Measurements from ENCODE around the gene LRRC10B.

LRRC10B gene

GRCh38 chr11:61481806-61482205, 26.7 kb upstream of the LRRC10B start:
- Histone ChIP-seq H3K36me3 (replicated peaks in 1 of 2; ENCODE audit: control insufficient read depth in 2 of 2, insufficient read depth in 2 of 2, low read length in 2 of 2) (no peaks in the 10 kb centered on the region), H3K9ac (ENCODE audit: low read depth, low read length, poor library complexity) (no peak overlapping the region), H3K27ac (replicated peaks; ENCODE audit: low read length) (no peak overlapping the region), H2BK15ac (ENCODE audit: low read length) (peak overlapping the region; percentile 3), H3K79me1 (ENCODE audit: low read depth, low read length) (peaks cover 2% of the 10 kb centered on the region), H3K4me3 (ENCODE audit: low read length in 2 of 2) (no peak overlapping the region), H3K9me3 (replicated peaks in 1 of 2; ENCODE audit: control insufficient read depth in 2 of 2, insufficient read depth in 1 of 2, low read depth in 1 of 2, low read length in 2 of 2) (no peaks in the 10 kb centered on the region), H3K4me2 (ENCODE audit: insufficient read depth, low read length, poor library complexity, severe bottlenecking) (no peak overlapping the region), H3K4ac (ENCODE audit: low read length) (no peak overlapping the region), H3K27me3 (ENCODE audit: control insufficient read depth in 3 of 3, insufficient read depth in 3 of 3, low read depth in 1 of 3, low read length in 3 of 3) (peaks cover 0 to 2% (median 0%) of the 10 kb centered on the region in 3 experiments), H2BK12ac (ENCODE audit: low read length) (peak overlapping the region; percentile 24), H2BK5ac (ENCODE audit: low read length) (no peak overlapping the region), H3K18ac (ENCODE audit: low read length) (peak overlapping the region; percentile 90), H2AK5ac (ENCODE audit: low read depth, low read length) (peak overlapping the region; percentile 27), H4K8ac (ENCODE audit: low read depth, low read length) (no peak overlapping the region), H2BK120ac (ENCODE audit: low read depth, low read length) (no peak overlapping the region), H3K4me1 (ENCODE audit: control insufficient read depth in 2 of 2, insufficient read depth in 1 of 2, low read depth in 1 of 2, low read length in 2 of 2) (peaks cover 26 to 32% of the 10 kb centered on the region in 2 donors), H4K91ac (ENCODE audit: low read depth, low read length, poor library complexity) (no peak overlapping the region), H2AFZ (ENCODE audit: low read length) (no peak overlapping the region), H3K14ac (ENCODE audit: low read length) (peak overlapping the region; percentile 12), H3K23ac (ENCODE audit: low read depth, low read length, poor library complexity) (peak overlapping the region; percentile 6)
- no CpG with 5 or more reads among the region's 10 CpGs for WGBS, 2 donors (ENCODE audit: extremely low coverage in 2 of 2, insufficient read length in 2 of 2, insufficient replicate concordance in 1 of 2)
- DNase-seq (ENCODE audit: low spot score): no peak

- no CpG with 5 or more reads among the region's 7 CpGs for WGBS, 2 donors (ENCODE audit: extremely low coverage in 2 of 2, insufficient read length in 2 of 2, insufficient replicate concordance in 1 of 2)
- H3K27ac ChIP-seq (replicated peaks; ENCODE audit: low read length): no peak overlapping the region
Observed at GRCh38 chr11:61482513-61482912, 26.0 kb upstream of the LRRC10B start.

GRCh38 chr11:61484541-61484940, 24.0 kb upstream of the LRRC10B start:
- WGBS, 2 donors (ENCODE audit: extremely low coverage in 2 of 2, insufficient read length in 2 of 2, insufficient replicate concordance in 1 of 2): no CpG with 5 or more reads among the region's 11 CpGs
- Histone ChIP-seq H3K4ac (ENCODE audit: low read length) (no peak overlapping the region), H3K36me3 (replicated peaks in 1 of 2; ENCODE audit: control insufficient read depth in 2 of 2, insufficient read depth in 2 of 2, low read length in 2 of 2) (no peaks in the 10 kb centered on the region), H3K4me1 (ENCODE audit: control insufficient read depth in 2 of 2, insufficient read depth in 1 of 2, low read depth in 1 of 2, low read length in 2 of 2) (peaks cover 34 to 43% of the 10 kb centered on the region in 2 donors), H2AFZ (ENCODE audit: low read length) (no peak overlapping the region), H3K9ac (ENCODE audit: low read depth, low read length, poor library complexity) (no peak overlapping the region), H3K18ac (ENCODE audit: low read length) (no peak overlapping the region), H3K79me1 (ENCODE audit: low read depth, low read length) (no peaks in the 10 kb centered on the region), H3K4me2 (ENCODE audit: insufficient read depth, low read length, poor library complexity, severe bottlenecking) (no peak overlapping the region), H4K91ac (ENCODE audit: low read depth, low read length, poor library complexity) (no peak overlapping the region), H3K23ac (ENCODE audit: low read depth, low read length, poor library complexity) (no peak overlapping the region), H3K27ac (replicated peaks; ENCODE audit: low read length) (no peak overlapping the region), H2AK5ac (ENCODE audit: low read depth, low read length) (peak overlapping the region; percentile 57), H3K27me3 (ENCODE audit: control insufficient read depth in 3 of 3, insufficient read depth in 3 of 3, low read depth in 1 of 3, low read length in 3 of 3) (no peaks in the 10 kb centered on the region), H3K4me3 (ENCODE audit: low read length in 2 of 2) (no peak overlapping the region), H4K8ac (ENCODE audit: low read depth, low read length) (no peak overlapping the region), H2BK120ac (ENCODE audit: low read depth, low read length) (no peak overlapping the region), H2BK15ac (ENCODE audit: low read length) (no peak overlapping the region), H3K14ac (ENCODE audit: low read length) (peak overlapping the region; percentile 33), H3K9me3 (replicated peaks in 1 of 2; ENCODE audit: control insufficient read depth in 2 of 2, insufficient read depth in 1 of 2, low read depth in 1 of 2, low read length in 2 of 2) (no peaks in the 10 kb centered on the region), H2BK12ac (ENCODE audit: low read length) (no peak overlapping the region), H2BK5ac (ENCODE audit: low read length) (no peak overlapping the region)
- DNase-seq (ENCODE audit: low spot score): no peak

More at GRCh38 chr11:61482513-61482912, 26.0 kb upstream of the LRRC10B start:
- Histone ChIP-seq H3K9me3 (replicated peaks in 1 of 2; ENCODE audit: control insufficient read depth in 2 of 2, insufficient read depth in 1 of 2, low read depth in 1 of 2, low read length in 2 of 2) (no peaks in the 10 kb centered on the region), H3K23ac (ENCODE audit: low read depth, low read length, poor library complexity) (peak overlapping the region; percentile 76), H2BK5ac (ENCODE audit: low read length) (no peak overlapping the region), H2BK12ac (ENCODE audit: low read length) (peak overlapping the region; percentile 24), H3K27me3 (ENCODE audit: control insufficient read depth in 3 of 3, insufficient read depth in 3 of 3, low read depth in 1 of 3, low read length in 3 of 3) (peaks cover 0 to 2% (median 0%) of the 10 kb centered on the region in 3 experiments), H4K91ac (ENCODE audit: low read depth, low read length, poor library complexity) (no peak overlapping the region), H3K4me3 (ENCODE audit: low read length in 2 of 2) (no peak overlapping the region), H3K36me3 (replicated peaks in 1 of 2; ENCODE audit: control insufficient read depth in 2 of 2, insufficient read depth in 2 of 2, low read length in 2 of 2) (no peaks in the 10 kb centered on the region), H2BK120ac (ENCODE audit: low read depth, low read length) (no peak overlapping the region), H3K4me1 (ENCODE audit: control insufficient read depth in 2 of 2, insufficient read depth in 1 of 2, low read depth in 1 of 2, low read length in 2 of 2) (peaks cover 25 to 32% of the 10 kb centered on the region in 2 donors), H3K9ac (ENCODE audit: low read depth, low read length, poor library complexity) (peak overlapping the region; percentile 47), H4K8ac (ENCODE audit: low read depth, low read length) (no peak overlapping the region), H3K79me1 (ENCODE audit: low read depth, low read length) (peaks cover 2% of the 10 kb centered on the region), H2AFZ (ENCODE audit: low read length) (no peak overlapping the region), H2AK5ac (ENCODE audit: low read depth, low read length) (peak overlapping the region; percentile 83), H3K4ac (ENCODE audit: low read length) (no peak overlapping the region), H3K14ac (ENCODE audit: low read length) (peak overlapping the region; percentile 73), H3K18ac (ENCODE audit: low read length) (peak overlapping the region; percentile 90), H2BK15ac (ENCODE audit: low read length) (peak overlapping the region; percentile 3), H3K4me2 (ENCODE audit: insufficient read depth, low read length, poor library complexity, severe bottlenecking) (no peak overlapping the region)
- no peak for DNase-seq (ENCODE audit: low spot score)

- no peak overlapping the region for H2AFZ ChIP-seq (ENCODE audit: low read length)
- H3K23ac ChIP-seq (ENCODE audit: low read depth, low read length, poor library complexity): peak overlapping the region; percentile 1
- DNase-seq (ENCODE audit: low spot score): no peak
- H3K4ac ChIP-seq (ENCODE audit: low read length): no peak overlapping the region
- peak overlapping the region; percentile 10 for H2BK5ac ChIP-seq (ENCODE audit: low read length)
- no CpG with 5 or more reads among the region's 11 CpGs for WGBS, 2 donors (ENCODE audit: extremely low coverage in 2 of 2, insufficient read length in 2 of 2, insufficient replicate concordance in 1 of 2)
- H3K27ac ChIP-seq (replicated peaks; ENCODE audit: low read length): no peak overlapping the region
- no peak overlapping the region for H2BK12ac ChIP-seq (ENCODE audit: low read length)
- no peak overlapping the region for H4K91ac ChIP-seq (ENCODE audit: low read depth, low read length, poor library complexity)
- H3K4me1 ChIP-seq (ENCODE audit: control insufficient read depth in 2 of 2, insufficient read depth in 1 of 2, low read depth in 1 of 2, low read length in 2 of 2): peaks cover 39 to 46% of the 10 kb centered on the region in 2 donors
- no peak overlapping the region for H3K4me3 ChIP-seq (ENCODE audit: low read length in 2 of 2)
- no peaks in the 10 kb centered on the region for H3K9me3 ChIP-seq (replicated peaks in 1 of 2; ENCODE audit: control insufficient read depth in 2 of 2, insufficient read depth in 1 of 2, low read depth in 1 of 2, low read length in 2 of 2)
- no peak overlapping the region for H4K8ac ChIP-seq (ENCODE audit: low read depth, low read length)
- no peak overlapping the region for H3K9ac ChIP-seq (ENCODE audit: low read depth, low read length, poor library complexity)
- H3K27me3 ChIP-seq (ENCODE audit: control insufficient read depth in 3 of 3, insufficient read depth in 3 of 3, low read depth in 1 of 3, low read length in 3 of 3): no peaks in the 10 kb centered on the region
- peak overlapping the region; percentile 32 for H2AK5ac ChIP-seq (ENCODE audit: low read depth, low read length)
- no peak overlapping the region for H3K4me2 ChIP-seq (ENCODE audit: insufficient read depth, low read length, poor library complexity, severe bottlenecking)
- no peaks in the 10 kb centered on the region for H3K79me1 ChIP-seq (ENCODE audit: low read depth, low read length)
- no peak overlapping the region for H2BK15ac ChIP-seq (ENCODE audit: low read length)
- no peak overlapping the region for H3K14ac ChIP-seq (ENCODE audit: low read length)
- H3K36me3 ChIP-seq (replicated peaks in 1 of 2; ENCODE audit: control insufficient read depth in 2 of 2, insufficient read depth in 2 of 2, low read length in 2 of 2): no peaks in the 10 kb centered on the region
- no peak overlapping the region for H2BK120ac ChIP-seq (ENCODE audit: low read depth, low read length)
- H3K18ac ChIP-seq (ENCODE audit: low read length): no peak overlapping the region
Observed at GRCh38 chr11:61485080-61485479, 23.5 kb upstream of the LRRC10B start.

All from neuronal stem cell (in vitro differentiated cells).